Tibial nerve (tissue), 4 donors: ENCODE measurements around the gene LCE5A.

Experiments used
- CTCF ChIP-seq, 5 experiments: fragments of 200-600 bp in 3 of 5; fragments of 450-650 bp in 2 of 5; sonication (generic) in 3 of 5; IDR thresholded peaks; one replicate each; pipeline ENCODE4 v1.5.1; 2016 to 2019; ENCODE audit warnings: antibody characterized with exemption in 5 of 5, mild to moderate bottlenecking in 3 of 5, moderate library complexity in 2 of 5
- EP300 ChIP-seq, 2 donors: sonication (generic); formaldehyde crosslinking; IDR thresholded peaks; one replicate each; pipeline ENCODE4 v1.6.1; 2017; ENCODE audit warnings: antibody characterized with exemption in 2 of 2, mild to moderate bottlenecking in 1 of 2
- POLR2A ChIP-seq, 2 donors: fragments of 450-650 bp; IDR thresholded peaks; one replicate each; pipeline ENCODE4 v1.6.1; 2017; ENCODE audit warnings: antibody characterized with exemption in 2 of 2, mild to moderate bottlenecking in 2 of 2, moderate library complexity in 2 of 2

DNA sequence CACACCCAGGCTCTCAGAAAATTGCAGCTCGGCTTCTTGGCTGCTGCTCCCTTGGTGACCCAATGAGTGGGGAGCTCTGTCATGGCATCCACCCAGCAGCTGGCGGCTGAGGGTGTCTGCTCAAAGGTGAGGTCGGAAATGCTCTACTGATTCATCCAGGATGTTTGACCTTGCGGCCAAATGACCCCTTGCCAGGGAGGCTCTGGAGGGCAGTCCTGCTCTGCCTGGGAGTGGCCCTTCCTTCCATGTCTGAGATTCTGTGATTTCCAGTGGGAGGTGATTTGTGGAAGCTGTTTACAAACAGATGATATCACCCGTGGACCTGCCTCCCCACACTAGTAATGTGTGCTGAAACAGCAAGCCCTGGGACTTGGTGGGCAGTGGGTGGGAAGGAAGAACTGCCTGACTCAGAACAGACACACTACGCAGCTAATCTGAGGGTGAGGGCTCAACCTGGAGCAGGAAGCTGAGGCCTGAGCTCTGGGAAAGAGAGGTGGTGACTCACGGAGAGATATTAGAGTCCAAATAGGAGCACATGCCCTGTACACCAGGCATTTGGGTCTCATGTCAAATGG is 6.7 kb downstream of the LCE5A start:
- TF ChIP-seq CTCF (IDR thresholded peaks at IDR 0.05) (no peak), EP300 (IDR thresholded peaks at IDR 0.05) (no peak), POLR2A (IDR thresholded peaks at IDR 0.05) (no peak)
